WTC11 (cell line): ENCODE data around the gene RSPH1.

Experiments used
- CTCF ChIP-seq: fragments of 200-600 bp; IDR thresholded peaks from 2 replicates; pipeline ENCODE4 v1.8.0; 2022; ENCODE audit warnings: antibody characterized with exemption
- ELF4 ChIP-seq: sonication (generic); formaldehyde crosslinking; IDR thresholded peaks from 2 replicates; pipeline ENCODE4 v1.8.1; 2022; ENCODE audit warnings: low read depth, mild to moderate bottlenecking, moderate library complexity, missing genetic modification reagents
- ESRRA ChIP-seq: sonication (generic); formaldehyde crosslinking; IDR thresholded peaks from 2 replicates; pipeline ENCODE4 v1.8.1; 2022; ENCODE audit warnings: mild to moderate bottlenecking, missing genetic modification reagents, borderline replicate concordance
- GABPB1 ChIP-seq: sonication (generic); formaldehyde crosslinking; IDR thresholded peaks from 2 replicates; pipeline ENCODE4 v1.8.1; 2023; ENCODE audit warnings: mild to moderate bottlenecking, missing genetic modification reagents
- RELA ChIP-seq: sonication (generic); formaldehyde crosslinking; IDR thresholded peaks from 2 replicates; pipeline ENCODE4 v1.8.1; 2022; ENCODE audit warnings: missing genetic modification reagents, mild to moderate bottlenecking, borderline replicate concordance
- TEAD4 ChIP-seq: sonication (generic); formaldehyde crosslinking; IDR thresholded peaks from 2 replicates; pipeline ENCODE4 v1.8.0; 2022; ENCODE audit warnings: mild to moderate bottlenecking, missing genetic modification reagents
- TF ChIP-seq, protein P1 (sequence below): sonication (generic); formaldehyde crosslinking; IDR thresholded peaks from 2 replicates; pipeline ENCODE4 v1.8.0; 2022; ENCODE audit warnings: mild to moderate bottlenecking, missing genetic modification reagents

DNA sequence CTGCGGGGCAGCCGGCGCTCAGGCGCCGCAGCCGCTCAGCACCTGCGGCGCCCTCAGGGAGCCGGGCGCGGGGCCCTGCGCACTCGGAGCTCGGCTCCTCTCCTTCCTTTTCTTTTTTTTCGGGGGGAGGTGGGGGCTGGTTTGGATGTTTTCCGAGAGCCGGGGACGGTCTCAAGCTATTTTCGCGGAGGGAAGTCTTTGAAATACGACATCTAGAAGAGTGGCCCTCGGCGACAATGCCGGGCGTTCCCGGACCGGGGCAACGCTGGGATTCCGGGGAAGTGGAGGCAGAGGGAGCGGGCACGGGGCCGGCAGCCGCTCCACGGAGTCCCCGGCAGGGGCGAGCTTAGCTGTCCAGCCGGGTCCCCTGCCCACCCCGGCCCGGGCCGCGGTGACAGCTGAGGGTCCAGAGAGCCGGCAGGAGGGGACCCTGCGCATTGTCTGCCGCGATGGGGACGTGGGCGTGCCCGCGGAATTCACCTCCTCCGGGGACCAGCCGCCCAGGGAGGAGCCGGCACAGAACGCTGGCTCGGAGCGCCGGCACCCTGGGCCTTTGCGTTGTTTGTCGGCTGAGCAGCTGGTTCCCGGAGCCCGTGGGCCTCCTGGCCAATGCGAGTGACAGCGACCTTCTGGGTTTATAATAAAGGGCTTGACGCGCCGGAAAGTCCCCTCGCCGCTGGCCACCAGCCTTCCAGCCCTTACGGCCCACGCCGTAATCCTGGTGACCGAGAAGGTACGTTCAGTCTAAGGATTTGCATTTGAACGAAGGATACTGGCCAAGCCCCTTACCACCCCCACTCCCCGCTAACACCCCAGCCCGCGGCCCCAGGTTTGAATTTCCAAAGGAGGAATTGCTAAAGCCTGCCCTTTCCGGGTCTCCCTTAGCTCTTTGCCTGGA lies 18.2 kb upstream of the RSPH1 start:
- TF ChIP-seq TEAD4 = no peak
- no peak for TF ChIP-seq ESRRA
- TF ChIP-seq ELF4 = no peak
- no peak for TF ChIP-seq CTCF
- TF ChIP-seq, protein P1, sequence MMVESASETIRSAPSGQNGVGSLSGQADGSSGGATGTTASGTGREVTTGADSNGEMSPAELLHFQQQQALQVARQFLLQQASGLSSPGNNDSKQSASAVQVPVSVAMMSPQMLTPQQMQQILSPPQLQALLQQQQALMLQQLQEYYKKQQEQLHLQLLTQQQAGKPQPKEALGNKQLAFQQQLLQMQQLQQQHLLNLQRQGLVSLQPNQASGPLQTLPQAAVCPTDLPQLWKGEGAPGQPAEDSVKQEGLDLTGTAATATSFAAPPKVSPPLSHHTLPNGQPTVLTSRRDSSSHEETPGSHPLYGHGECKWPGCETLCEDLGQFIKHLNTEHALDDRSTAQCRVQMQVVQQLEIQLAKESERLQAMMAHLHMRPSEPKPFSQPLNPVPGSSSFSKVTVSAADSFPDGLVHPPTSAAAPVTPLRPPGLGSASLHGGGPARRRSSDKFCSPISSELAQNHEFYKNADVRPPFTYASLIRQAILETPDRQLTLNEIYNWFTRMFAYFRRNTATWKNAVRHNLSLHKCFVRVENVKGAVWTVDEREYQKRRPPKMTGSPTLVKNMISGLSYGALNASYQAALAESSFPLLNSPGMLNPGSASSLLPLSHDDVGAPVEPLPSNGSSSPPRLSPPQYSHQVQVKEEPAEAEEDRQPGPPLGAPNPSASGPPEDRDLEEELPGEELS = no peak
- TF ChIP-seq GABPB1 (CRISPR knock-in tag) = no peak
- no peak for TF ChIP-seq RELA
